HepG2 (cell line): ENCODE results near the gene SMARCC1. TPM values are rescaled to one million over a fixed set of nuclear protein-coding genes. Genes with fewer than 3 reads are reported as not detected.

Source experiments
- ARHGAP35 ChIP-seq: sonication (generic); formaldehyde crosslinking; IDR thresholded peaks from 2 replicates; pipeline ENCODE4 v1.9.0; 2022; ENCODE audit warnings: mild to moderate bottlenecking, inconsistent platforms, moderate library complexity, missing genetic modification reagents, borderline replicate concordance
- GABPB1 ChIP-seq: IDR thresholded peaks from 2 replicates; pipeline ENCODE4 v1.6.1; 2016; ENCODE audit warnings: mild to moderate bottlenecking, missing genetic modification reagents, moderate library complexity, missing compliant biosample characterization
- MXD1 ChIP-seq: sonication (generic); formaldehyde crosslinking; IDR thresholded peaks from 2 replicates; pipeline ENCODE4 v1.4.0; 2020; ENCODE audit warnings: mild to moderate bottlenecking, missing genetic modification reagents
- RBAK ChIP-seq: sonication (generic); formaldehyde crosslinking; IDR thresholded peaks from 2 replicates; pipeline ENCODE4 v1.5.1; 2020; ENCODE audit warnings: mild to moderate bottlenecking, missing genetic modification reagents
- RCOR2 ChIP-seq: IDR thresholded peaks from 2 replicates; pipeline ENCODE4 v1.6.1; 2016; ENCODE audit warnings: missing biosample characterization, missing genetic modification reagents
- REL ChIP-seq: sonication (generic); formaldehyde crosslinking; conservative IDR thresholded peaks from 2 replicates; pipeline ENCODE4 v1.8.0; 2022; ENCODE audit warnings: mild to moderate bottlenecking, missing genetic modification reagents, moderate library complexity
- ZBTB40 ChIP-seq, 2 experiments: fragments of 450-650 bp in 1 of 2; sonication (generic) in 1 of 2; formaldehyde crosslinking in 1 of 2; IDR thresholded peaks; 2 replicates each; pipeline versions ENCODE4 v1.6.1 to v1.8.0; 2016 to 2022; ENCODE audit warnings: antibody characterized with exemption in 1 of 2, mild to moderate bottlenecking in 1 of 2, missing genetic modification reagents in 1 of 2
- ZBTB49 ChIP-seq: sonication (generic); formaldehyde crosslinking; IDR thresholded peaks from 2 replicates; pipeline ENCODE4 v1.4.0; 2020; ENCODE audit warnings: missing genetic modification reagents, borderline replicate concordance
- ZMYM4 ChIP-seq: sonication (generic); formaldehyde crosslinking; IDR thresholded peaks from 2 replicates; pipeline ENCODE4 v1.8.1; 2023; ENCODE audit warnings: mild to moderate bottlenecking, missing genetic modification reagents
- ZNF224 ChIP-seq: sonication (generic); formaldehyde crosslinking; IDR thresholded peaks from 2 replicates; pipeline ENCODE4 v1.5.0; 2020; ENCODE audit warnings: mild to moderate bottlenecking, missing genetic modification reagents
- ZNF274 ChIP-seq: sonication (generic); formaldehyde crosslinking; IDR thresholded peaks from 2 replicates; pipeline ENCODE4 v1.5.1; 2020; ENCODE audit warnings: mild to moderate bottlenecking, missing genetic modification reagents
- ZNF367 ChIP-seq: sonication (generic); formaldehyde crosslinking; IDR thresholded peaks from 2 replicates; pipeline ENCODE4 v1.4.0; 2020; ENCODE audit warnings: missing genetic modification reagents, borderline replicate concordance
- ZNF574 ChIP-seq: sonication (generic); formaldehyde crosslinking; IDR thresholded peaks from 2 replicates; pipeline ENCODE4 v1.4.0; 2020; ENCODE audit warnings: missing genetic modification reagents
- ZNF598 ChIP-seq: sonication (generic); formaldehyde crosslinking; IDR thresholded peaks from 2 replicates; pipeline ENCODE4 v1.5.1; 2020; ENCODE audit warnings: mild to moderate bottlenecking, missing genetic modification reagents, borderline replicate concordance
- polyA plus RNA-seq, 8 experiments: library from polyadenylated mRNA; depleted of rRNA in 3 of 8; stranded (reverse) in 7 of 8; unstranded in 1 of 8; fragments of >200 nt; fragmentation: Illumina TruSeq in 4 of 8; extraction: Trizol in 4 of 8; gene quantifications; 2 replicates each; pipeline versions ENCODE4 v1.2.1 to v1.2.3, GENCODE V29; 2011 to 2016; ENCODE audit warnings: low read depth in 4 of 8, missing spikeins in 1 of 8, mixed read lengths in 1 of 8; ENCODE audit not compliant: insufficient read depth in 1 of 8
- total RNA-seq, 5 experiments: library from RNA; depleted of rRNA; stranded (reverse); fragments of >200 nt; fragmentation: Illumina TruSeq; extraction: Trizol; gene quantifications; 2 replicates each; pipeline ENCODE4 v1.2.3, GENCODE V29; 2016; ENCODE audit warnings: low read depth in 1 of 5

SMARCC1 gene
- total and polyA plus RNA-seq, 2 of the 13 experiments (the other 11 are each of a cell fraction or from before 2014, with no cell fraction given) = 47.9 to 58.4 TPM

GRCh38 chr3:47577583-47578118, 204.0 kb downstream of the SMARCC1 start (continued):
- TF ChIP-seq ZNF574 (0 out of 2 replicates have a peak, but pooled peaks have one; percentile 30), ZNF598 (CRISPR knock-in tag) (0 out of 2 replicates have a peak, but pooled peaks have one; percentile 70), ZBTB49 (no peak), ZNF274 (CRISPR knock-in tag) (0 out of 2 replicates have a peak, but pooled peaks have one; percentile 74), REL (CRISPR knock-in tag) (no peak), ZBTB40 (IDR thresholded peaks at IDR 0.05) (no peak), ZBTB40 (CRISPR knock-in tag; IDR thresholded peaks at IDR 0.05) (no peak), ARHGAP35 (CRISPR knock-in tag) (no peak), RBAK (CRISPR knock-in tag) (no peak), MXD1 (CRISPR knock-in tag) (peak; percentile 56; the same call in 1 of the 2 replicates), RCOR2 (CRISPR knock-in tag) (no peak), ZMYM4 (no peak), ZNF224 (CRISPR knock-in tag) (no peak), ZNF367 (CRISPR knock-in tag) (no peak), GABPB1 (CRISPR knock-in tag) (peak; percentile 32; the same call in 1 of the 2 replicates)
